Measurements from ENCODE around the gene RNASE8. TPM values are rescaled to one million over a fixed set of nuclear protein-coding genes. Genes with fewer than 3 reads are reported as not detected.

Gene RNASE8
- total and polyA plus RNA-seq, 2 of the 8 experiments (the other 6 are each of a cell fraction or from before 2014, with no cell fraction given): not detected

GRCh38 chr14:21068521-21069387 lies 11.1 kb downstream of the RNASE8 start (continued):
- TF ChIP-seq, protein P1, sequence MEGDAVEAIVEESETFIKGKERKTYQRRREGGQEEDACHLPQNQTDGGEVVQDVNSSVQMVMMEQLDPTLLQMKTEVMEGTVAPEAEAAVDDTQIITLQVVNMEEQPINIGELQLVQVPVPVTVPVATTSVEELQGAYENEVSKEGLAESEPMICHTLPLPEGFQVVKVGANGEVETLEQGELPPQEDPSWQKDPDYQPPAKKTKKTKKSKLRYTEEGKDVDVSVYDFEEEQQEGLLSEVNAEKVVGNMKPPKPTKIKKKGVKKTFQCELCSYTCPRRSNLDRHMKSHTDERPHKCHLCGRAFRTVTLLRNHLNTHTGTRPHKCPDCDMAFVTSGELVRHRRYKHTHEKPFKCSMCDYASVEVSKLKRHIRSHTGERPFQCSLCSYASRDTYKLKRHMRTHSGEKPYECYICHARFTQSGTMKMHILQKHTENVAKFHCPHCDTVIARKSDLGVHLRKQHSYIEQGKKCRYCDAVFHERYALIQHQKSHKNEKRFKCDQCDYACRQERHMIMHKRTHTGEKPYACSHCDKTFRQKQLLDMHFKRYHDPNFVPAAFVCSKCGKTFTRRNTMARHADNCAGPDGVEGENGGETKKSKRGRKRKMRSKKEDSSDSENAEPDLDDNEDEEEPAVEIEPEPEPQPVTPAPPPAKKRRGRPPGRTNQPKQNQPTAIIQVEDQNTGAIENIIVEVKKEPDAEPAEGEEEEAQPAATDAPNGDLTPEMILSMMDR (IDR thresholded peaks at IDR 0.05; ENCODE audit: control extremely low read depth in 1 of 3, insufficient read depth in 1 of 3, low read depth in 1 of 3, low read length in 3 of 3): peak; percentile 36 to 66 (median 52)
- peak; percentile 52 to 72 for TF ChIP-seq RAD21 (IDR thresholded peaks at IDR 0.05 in 1 of 2, conservative IDR thresholded peaks at IDR 0.05 in 1 of 2; ENCODE audit: low read depth in 2 of 2, low read length in 2 of 2)
- no peak for TF ChIP-seq SP2 (IDR thresholded peaks at IDR 0.05; ENCODE audit: low read length)
- no peak for TF ChIP-seq SRF (IDR thresholded peaks at IDR 0.05; ENCODE audit: low read depth, low read length)
- TF ChIP-seq CREB1 (IDR thresholded peaks at IDR 0.05): no peak
